Stomach (tissue), 9 donors: ENCODE measurements around the gene IGF2BP1. TPM values are rescaled to one million over a fixed set of nuclear protein-coding genes. Genes with fewer than 3 reads are reported as not detected.

Experiments
- DNase-seq, 2 donors: peaks; one replicate each; pipeline versions ENCODE4 v3.0.0 to v3.0.0-alpha.2; 2013 to 2019
- H3K27ac ChIP-seq, 5 donors: fragments of 200-600 bp in 4 of 5; sonication (generic) in 4 of 5; one replicate each; pipeline ENCODE4 v1.5.1; 2013 to 2019; ENCODE audit warnings: mild to moderate bottlenecking in 1 of 5, moderate library complexity in 1 of 5
- H3K27me3 ChIP-seq, 3 donors: fragments of 200-600 bp; sonication (generic); one replicate each; pipeline ENCODE4 v1.5.1; 2017 to 2019; ENCODE audit warnings: mixed run types in 1 of 3
- H3K36me3 ChIP-seq, 4 donors: fragments of 200-600 bp; sonication (generic); 1 replicate in 3 of 4; 2 replicates in 1 of 4; pipeline ENCODE4 v1.5.1; 2016 to 2019
- H3K4me1 ChIP-seq, 4 donors: fragments of 200-600 bp; sonication (generic); one replicate each; pipeline ENCODE4 v1.5.1; 2016 to 2019
- H3K4me3 ChIP-seq, 4 donors: fragments of 200-600 bp; sonication (generic) in 3 of 4; one replicate each; pipeline ENCODE4 v1.5.1; 2016 to 2019; ENCODE audit warnings: mild to moderate bottlenecking in 1 of 4
- H3K9me3 ChIP-seq, 4 donors: fragments of 200-600 bp; sonication (generic); one replicate each; pipeline ENCODE4 v1.5.1; 2016 to 2019
- CTCF ChIP-seq, 7 experiments: fragments of 450-650 bp in 4 of 7; fragments of 200-600 bp in 3 of 7; sonication (generic) in 3 of 7; IDR thresholded peaks; one replicate each; pipeline ENCODE4 v1.5.1; 2016 to 2019; ENCODE audit warnings: antibody characterized with exemption in 7 of 7, control low read depth in 2 of 7, mild to moderate bottlenecking in 1 of 7
- EP300 ChIP-seq: sonication (generic); formaldehyde crosslinking; IDR thresholded peaks from one replicate; pipeline ENCODE4 v1.6.1; 2017; ENCODE audit warnings: antibody characterized with exemption
- POLR2A ChIP-seq, 4 donors: fragments of 450-650 bp; IDR thresholded peaks; one replicate each; pipeline ENCODE4 v1.6.1; 2016; ENCODE audit warnings: antibody characterized with exemption in 4 of 4, control low read depth in 2 of 4, mild to moderate bottlenecking in 1 of 4, moderate library complexity in 1 of 4
- POLR2AphosphoS5 ChIP-seq, 3 donors: sonication (generic); formaldehyde crosslinking; IDR thresholded peaks; one replicate each; pipeline ENCODE4 v1.6.1; 2016; ENCODE audit warnings: antibody characterized with exemption in 3 of 3
- WGBS, 5 donors: extraction: QIAGEN DNeasy Blood & Tissue Kit in 3 of 5; methylation state at CpG; one replicate each; pipeline versions ENCODE4 v1.1.5 to v1.1.7; 2013 to 2018; 5-methylcytosine and 5-hydroxymethylcytosine counted together
- intact Hi-C: fragments of 100-400 bp; cut with DNase I; formaldehyde crosslinking; loops from one replicate; pipeline ENCODE4 v1.15.1; 2023; ENCODE audit warnings: low total_unique reads
- polyA plus RNA-seq, 3 donors: library from polyadenylated mRNA; stranded (reverse); fragments of 200-250 nt; gene quantifications; one replicate each; pipeline ENCODE4 v1.2.3, GENCODE V29; 2013
- total RNA-seq, 5 donors: library from RNA; depleted of rRNA; stranded (reverse); fragments of >200 nt; gene quantifications; one replicate each; pipeline versions ENCODE4 v1.1.0 to v1.2.3, GENCODE V29; 2014 to 2016
- donor health status: healthy with polysubstance abuse.
- donor health status: Bipolar disorder and iron deficiency.
- donor health status: healthy.

Gene IGF2BP1
- total and polyA plus RNA-seq, 8 donors, result under 0.01 to 1.8 TPM; not detected in 6

GRCh38 chr17:49013311-49014213 is 16.4 kb downstream of the IGF2BP1 start:
- peak overlapping the region in 1 of 4 donors; percentile 16 for H3K4me3 ChIP-seq
- H3K27me3 ChIP-seq, result peaks cover 11 to 99% (median 73%) of the 10 kb centered on the region in 3 donors

DNA sequence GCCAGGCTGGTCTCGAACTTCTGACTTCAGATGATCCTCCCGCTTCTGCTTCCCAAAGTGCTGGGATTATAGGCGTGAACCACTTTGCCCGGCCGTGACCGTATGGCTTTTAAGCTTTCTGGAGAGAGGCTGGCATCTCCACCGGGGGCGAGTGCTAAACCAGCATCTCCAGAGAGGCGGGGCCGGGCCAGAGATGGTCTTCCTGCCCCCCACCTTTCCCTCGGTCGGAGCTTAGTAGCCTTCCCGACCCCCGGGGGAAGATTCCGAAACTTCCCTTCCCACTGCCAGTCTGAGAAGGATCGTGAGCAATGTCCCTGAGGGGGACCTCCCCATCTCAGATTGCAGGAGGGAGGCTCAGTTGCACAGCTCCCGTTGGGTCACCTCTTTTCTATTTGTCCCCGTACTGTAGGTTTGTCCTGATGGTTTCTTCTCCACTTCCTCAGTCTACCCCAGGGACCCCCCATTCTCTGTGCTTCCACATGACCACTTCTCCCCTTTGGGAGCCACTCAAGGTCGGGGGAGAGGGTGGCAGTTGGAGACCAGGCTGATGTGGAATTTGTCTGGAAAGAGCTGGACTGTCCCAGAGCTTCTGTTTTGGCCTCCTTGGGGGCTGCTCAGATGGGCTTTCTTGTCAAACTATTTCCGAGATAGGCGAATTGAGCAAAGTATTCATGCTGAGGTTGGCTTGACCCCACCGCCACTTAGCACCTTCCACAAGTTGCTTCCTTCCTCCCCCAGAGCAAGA is 18.2 kb downstream of the IGF2BP1 start:
- intact Hi-C loops, result no loop called here
- no peaks in the 10 kb centered on the region for H3K9me3 ChIP-seq
- DNase-seq, result no peak
- H3K4me3 ChIP-seq, result no peak overlapping the region
- no peak overlapping the region for H3K27ac ChIP-seq
- TF ChIP-seq EP300, result no peak
- 74 to 82% (median 81%) methylated on average over 13 to 22 of the region's 22 CpGs for WGBS, 5 donors
- peaks cover 0 to 31% (median 23%) of the 10 kb centered on the region in 4 donors for H3K4me1 ChIP-seq
- peaks cover 11 to 93% (median 64%) of the 10 kb centered on the region in 3 donors for H3K27me3 ChIP-seq
- no peaks in the 10 kb centered on the region for H3K36me3 ChIP-seq

More at GRCh38 chr17:49013311-49014213, 16.4 kb downstream of the IGF2BP1 start:
- DNase-seq, result peak in 1 of 2 donors; percentile 82
- 14 to 35% (median 20%) methylated on average over 28 to 65 of the region's 65 CpGs for WGBS, 5 donors
- no peak overlapping the region for H3K27ac ChIP-seq
- TF ChIP-seq POLR2A (IDR thresholded peaks at IDR 0.05) (no peak), EP300 (no peak), CTCF (IDR thresholded peaks at IDR 0.05) (no peak), POLR2AphosphoS5 (IDR thresholded peaks at IDR 0.05) (no peak)
- H3K9me3 ChIP-seq, result no peaks in the 10 kb centered on the region
- H3K36me3 ChIP-seq, result no peaks in the 10 kb centered on the region
- peaks cover 0 to 31% (median 23%) of the 10 kb centered on the region in 4 donors for H3K4me1 ChIP-seq
- intact Hi-C loops, result no loop called here

DNA sequence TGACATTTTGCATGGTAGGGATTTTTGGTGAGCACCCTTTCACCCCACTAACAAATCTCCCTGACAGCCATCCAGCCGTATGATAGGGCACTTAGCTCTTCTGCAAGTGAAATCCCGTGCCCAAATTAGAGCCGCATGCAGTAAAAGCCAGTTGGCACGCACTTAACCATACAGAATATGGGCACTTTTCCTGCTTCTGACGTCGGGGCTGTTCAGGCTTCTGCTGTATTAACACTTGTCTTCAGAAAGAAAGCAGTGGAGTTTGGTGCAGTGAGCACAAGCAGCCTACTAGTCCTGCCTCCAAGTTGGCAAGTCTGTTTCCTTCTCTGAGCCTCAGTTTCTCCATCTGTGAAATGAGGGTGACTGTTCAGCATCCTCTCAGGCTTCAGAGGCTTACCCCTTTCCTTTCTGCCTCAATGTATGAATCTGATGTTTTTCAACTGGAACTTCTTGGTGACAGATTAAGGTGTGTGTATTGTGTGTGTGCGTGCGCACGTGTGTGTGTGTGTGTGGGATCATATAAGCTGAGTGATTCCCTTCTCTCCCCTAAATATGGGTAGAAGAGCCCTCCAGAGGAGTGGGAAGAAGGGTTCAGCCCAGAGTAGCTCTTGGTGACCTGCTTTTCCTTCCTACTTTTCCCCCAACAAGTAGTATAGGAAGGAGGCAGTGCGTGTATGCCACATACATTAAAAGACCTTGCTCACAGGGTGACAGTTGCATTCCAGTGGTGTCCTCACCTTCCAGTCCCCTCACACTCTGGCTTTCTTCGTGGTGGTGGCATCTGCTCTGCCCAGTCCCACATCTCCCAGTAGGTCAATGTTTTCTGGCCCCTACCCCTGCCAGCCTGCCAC is 19.0 kb downstream of the IGF2BP1 start:
- DNase-seq, result peak in 1 of 2 donors; percentile 35

More for the DNA sequence above, 19.0 kb downstream of the IGF2BP1 start:
- peaks cover 0 to 31% (median 23%) of the 10 kb centered on the region in 4 donors for H3K4me1 ChIP-seq
- H3K4me3 ChIP-seq, result no peak overlapping the region
- TF ChIP-seq POLR2AphosphoS5 (IDR thresholded peaks at IDR 0.05) (no peak), EP300 (no peak), POLR2A (IDR thresholded peaks at IDR 0.05) (no peak), CTCF (IDR thresholded peaks at IDR 0.05) (no peak)
- no peaks in the 10 kb centered on the region for H3K36me3 ChIP-seq
- H3K27me3 ChIP-seq, result peaks cover 11 to 92% (median 59%) of the 10 kb centered on the region in 3 donors
- no peak overlapping the region for H3K27ac ChIP-seq
- intact Hi-C loops, result no loop called here
- no peaks in the 10 kb centered on the region for H3K9me3 ChIP-seq
- 31 to 45% (median 37%) methylated on average over 11 of the region's 11 CpGs for WGBS, 5 donors
